SU-DHL-6 (cell line): ENCODE data around the gene KATNBL1.

ENCODE experiments used
- H2AFZ ChIP-seq: fragments of 200-600 bp; sonication (generic); 2 replicates; pipeline ENCODE4 v1.6.1; 2014; ENCODE audit warnings: low read depth, mild to moderate bottlenecking, moderate library complexity, mixed read lengths, antibody characterized with exemption, low read length; ENCODE audit not compliant: severe bottlenecking
- H3F3A ChIP-seq: fragments of 200-600 bp; shearing (Covaris generic); 2 replicates; pipeline ENCODE4 v1.6.0; 2016; ENCODE audit warnings: antibody characterized with exemption, mild to moderate bottlenecking; ENCODE audit not compliant: insufficient read depth
- H3K27ac ChIP-seq: fragments of 200-600 bp; sonication (generic); 2 replicates; pipeline ENCODE4 v1.5.1; 2016; ENCODE audit warnings: low read depth, mild to moderate bottlenecking, low read length, moderate library complexity, mixed read lengths
- H3K27me3 ChIP-seq: fragments of 200-600 bp; sonication (generic), shearing (Covaris generic); 2 replicates; pipeline ENCODE4 v1.6.0; 2014; ENCODE audit warnings: mild to moderate bottlenecking, low read length
- H3K36me3 ChIP-seq: fragments of 200-600 bp; sonication (generic); 2 replicates; pipeline ENCODE4 v1.6.1; 2014; ENCODE audit warnings: mild to moderate bottlenecking, low read length, mixed read lengths
- H3K4me2 ChIP-seq: fragments of 300-600, 200-600 bp; shearing (Covaris generic), sonication (generic); 2 replicates; pipeline ENCODE4 v1.6.0; 2014; ENCODE audit warnings: low read length, low read depth, mild to moderate bottlenecking; ENCODE audit not compliant: poor library complexity, severe bottlenecking
- H3K4me3 ChIP-seq: fragments of 200-600 bp; sonication (generic); 2 replicates; pipeline ENCODE4 v1.5.1; 2014; ENCODE audit warnings: antibody characterized with exemption, low read length, mild to moderate bottlenecking, mixed read lengths; ENCODE audit not compliant: insufficient read depth, poor library complexity, severe bottlenecking
- H3K79me2 ChIP-seq: fragments of 200-600 bp; sonication (generic); 2 replicates; pipeline ENCODE4 v1.6.1; 2014; ENCODE audit warnings: mild to moderate bottlenecking, low read length, moderate library complexity; ENCODE audit not compliant: insufficient read depth
- H3K9ac ChIP-seq: fragments of 200-600 bp; sonication (generic); 2 replicates; pipeline ENCODE4 v1.7.0; 2014; ENCODE audit warnings: mild to moderate bottlenecking, low read length
- H3K9me2 ChIP-seq: fragments of 200-600 bp; sonication (generic); replicated peaks from 2 replicates; pipeline ENCODE4 v1.6.1; 2014; ENCODE audit warnings: low read length; ENCODE audit not compliant: insufficient read depth
- H3K9me3 ChIP-seq: fragments of 200-600 bp; sonication (generic); 2 replicates; pipeline ENCODE4 v1.6.1; 2014; ENCODE audit warnings: low read length, mixed read lengths; ENCODE audit not compliant: insufficient read depth
- H4K20me1 ChIP-seq: fragments of 200-600 bp; sonication (generic); 2 replicates; pipeline ENCODE4 v1.6.1; 2014; ENCODE audit warnings: low read depth, mild to moderate bottlenecking, antibody characterized with exemption, low read length, moderate library complexity, mixed read lengths
- EZH2phosphoT487 ChIP-seq: fragments of 200-600 bp; sonication (generic), shearing (Covaris generic); conservative IDR thresholded peaks from 2 replicates; pipeline ENCODE4 v1.6.1; 2018; ENCODE audit warnings: mild to moderate bottlenecking, antibody characterized with exemption, low read length, moderate library complexity, mixed read lengths
- TF ChIP-seq, protein P1 (sequence below): fragments of 200-600 bp; sonication (generic); IDR thresholded peaks from one replicate; pipeline ENCODE4 v1.5.1; 2017; ENCODE audit warnings: antibody characterized with exemption, mild to moderate bottlenecking, low read length, moderate library complexity; ENCODE audit not compliant: insufficient read depth, poor library complexity, severe bottlenecking

Gene KATNBL1

DNA sequence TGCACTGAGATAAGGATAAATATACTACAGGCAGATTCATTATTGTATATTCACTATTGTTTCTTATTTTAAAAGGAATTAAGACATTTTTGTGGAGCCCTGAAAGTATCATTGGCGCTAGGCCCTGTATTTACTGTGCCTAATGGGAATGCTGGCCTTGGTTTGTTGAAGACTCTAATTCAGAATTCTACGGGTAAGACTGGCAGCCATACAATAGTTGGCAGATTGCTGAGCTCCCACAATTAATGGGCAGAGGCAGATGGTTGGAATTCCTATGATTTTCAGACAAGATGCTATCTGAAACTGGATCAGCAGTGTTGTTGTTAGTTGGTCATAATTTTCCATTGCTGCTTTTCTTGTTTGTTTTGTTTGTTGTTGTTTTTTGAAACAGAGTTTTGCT lies 93.3 kb downstream of the KATNBL1 start:
- Histone ChIP-seq H3K36me3 (no peaks in the 10 kb centered on the region), H3F3A (no peaks in the 10 kb centered on the region), H2AFZ (no peak overlapping the region), H4K20me1 (no peaks in the 10 kb centered on the region), H3K9ac (no peak overlapping the region), H3K4me2 (no peak overlapping the region), H3K4me3 (no peak overlapping the region), H3K9me3 (no peaks in the 10 kb centered on the region), H3K27ac (no peak overlapping the region), H3K9me2 (no peaks in the 10 kb centered on the region), H3K27me3 (no peaks in the 10 kb centered on the region), H3K79me2 (no peaks in the 10 kb centered on the region)
- TF ChIP-seq, protein P1, sequence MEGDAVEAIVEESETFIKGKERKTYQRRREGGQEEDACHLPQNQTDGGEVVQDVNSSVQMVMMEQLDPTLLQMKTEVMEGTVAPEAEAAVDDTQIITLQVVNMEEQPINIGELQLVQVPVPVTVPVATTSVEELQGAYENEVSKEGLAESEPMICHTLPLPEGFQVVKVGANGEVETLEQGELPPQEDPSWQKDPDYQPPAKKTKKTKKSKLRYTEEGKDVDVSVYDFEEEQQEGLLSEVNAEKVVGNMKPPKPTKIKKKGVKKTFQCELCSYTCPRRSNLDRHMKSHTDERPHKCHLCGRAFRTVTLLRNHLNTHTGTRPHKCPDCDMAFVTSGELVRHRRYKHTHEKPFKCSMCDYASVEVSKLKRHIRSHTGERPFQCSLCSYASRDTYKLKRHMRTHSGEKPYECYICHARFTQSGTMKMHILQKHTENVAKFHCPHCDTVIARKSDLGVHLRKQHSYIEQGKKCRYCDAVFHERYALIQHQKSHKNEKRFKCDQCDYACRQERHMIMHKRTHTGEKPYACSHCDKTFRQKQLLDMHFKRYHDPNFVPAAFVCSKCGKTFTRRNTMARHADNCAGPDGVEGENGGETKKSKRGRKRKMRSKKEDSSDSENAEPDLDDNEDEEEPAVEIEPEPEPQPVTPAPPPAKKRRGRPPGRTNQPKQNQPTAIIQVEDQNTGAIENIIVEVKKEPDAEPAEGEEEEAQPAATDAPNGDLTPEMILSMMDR = no peak

DNA sequence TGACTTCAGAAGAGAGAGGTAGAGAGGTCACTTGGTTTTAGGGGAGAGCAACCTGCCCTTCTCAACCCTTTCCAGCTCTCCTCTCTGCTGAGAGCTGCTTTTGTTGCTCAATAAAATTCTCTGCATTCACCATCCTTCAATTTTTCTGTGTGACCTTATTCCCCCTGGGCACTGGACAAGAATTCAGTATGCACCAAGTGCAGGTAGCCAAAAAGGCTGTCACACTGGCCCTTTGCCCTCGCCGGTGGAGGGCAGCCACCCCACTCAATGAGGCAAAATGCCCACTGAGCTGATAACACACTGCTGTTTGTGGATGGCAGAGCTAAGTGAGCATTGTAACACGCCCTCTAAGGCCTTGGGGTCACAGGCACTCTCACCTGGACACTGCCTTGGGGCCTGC lies 95.2 kb downstream of the KATNBL1 start:
- no peaks in the 10 kb centered on the region for H3K27me3 ChIP-seq
- no peaks in the 10 kb centered on the region for H3K79me2 ChIP-seq
- H3K4me2 ChIP-seq = no peak overlapping the region
- no peaks in the 10 kb centered on the region for H3K9me3 ChIP-seq
- H3F3A ChIP-seq = no peaks in the 10 kb centered on the region
- H4K20me1 ChIP-seq = no peaks in the 10 kb centered on the region
- no peak overlapping the region for H2AFZ ChIP-seq
- no peak overlapping the region for H3K27ac ChIP-seq
- no peaks in the 10 kb centered on the region for H3K9me2 ChIP-seq
- H3K36me3 ChIP-seq = no peaks in the 10 kb centered on the region
- TF ChIP-seq, protein P1 = no peak
- TF ChIP-seq EZH2phosphoT487 = no peak
- no peak overlapping the region for H3K4me3 ChIP-seq
- no peak overlapping the region for H3K9ac ChIP-seq

DNA sequence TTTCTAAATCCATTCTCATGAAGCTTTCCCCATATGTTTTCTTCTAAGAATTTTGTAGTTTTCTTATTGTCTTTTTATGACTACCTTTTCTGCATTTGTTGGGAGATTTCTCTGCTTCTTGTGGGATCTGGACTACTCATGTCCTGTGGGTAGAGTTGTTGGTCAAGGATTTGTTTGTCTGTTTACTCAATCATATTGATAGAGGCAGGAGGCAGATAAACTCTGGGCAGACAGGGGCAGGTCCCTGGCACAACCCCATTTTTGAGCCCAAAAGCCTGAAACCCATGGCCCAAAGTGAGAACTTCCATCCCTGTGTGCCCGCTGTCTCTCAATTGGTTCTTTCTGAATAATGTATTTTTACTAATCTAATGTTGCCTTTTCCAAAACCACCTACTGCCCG lies 95.7 kb downstream of the KATNBL1 start:
- Histone ChIP-seq H3K4me2 (no peak overlapping the region), H4K20me1 (no peaks in the 10 kb centered on the region), H3K9ac (no peak overlapping the region), H3K27ac (no peak overlapping the region), H3K4me3 (no peak overlapping the region), H3K27me3 (no peaks in the 10 kb centered on the region), H3K9me3 (no peaks in the 10 kb centered on the region), H3F3A (no peaks in the 10 kb centered on the region), H3K79me2 (no peaks in the 10 kb centered on the region), H2AFZ (no peak overlapping the region), H3K36me3 (no peaks in the 10 kb centered on the region), H3K9me2 (no peaks in the 10 kb centered on the region)
- no peak for TF ChIP-seq EZH2phosphoT487
- TF ChIP-seq, protein P1 = no peak

DNA sequence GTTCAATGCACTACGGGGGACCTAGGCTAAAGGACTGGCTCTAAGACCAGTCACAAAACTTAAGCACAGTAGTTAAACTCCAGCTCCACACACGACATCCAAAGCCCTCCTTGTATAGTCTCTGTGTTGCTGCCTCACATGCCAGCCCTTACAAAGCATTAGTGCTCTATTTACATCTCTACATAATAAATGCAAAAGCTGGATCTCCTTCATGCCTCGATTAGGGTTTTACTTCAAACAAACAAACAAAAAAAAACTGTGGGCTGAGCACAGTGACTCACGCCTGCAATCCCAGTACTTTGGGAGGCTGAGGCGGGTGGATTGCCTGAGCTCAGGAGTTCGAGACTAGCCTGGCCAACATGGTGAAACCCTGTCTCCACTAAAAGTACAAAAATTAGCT lies 98.4 kb downstream of the KATNBL1 start:
- Histone ChIP-seq H4K20me1 (no peaks in the 10 kb centered on the region), H3F3A (no peaks in the 10 kb centered on the region), H3K4me3 (no peak overlapping the region), H3K27ac (no peak overlapping the region), H3K4me2 (no peak overlapping the region), H3K27me3 (no peaks in the 10 kb centered on the region), H3K36me3 (no peaks in the 10 kb centered on the region), H3K9me2 (no peaks in the 10 kb centered on the region), H3K9ac (no peak overlapping the region), H3K9me3 (no peaks in the 10 kb centered on the region), H3K79me2 (no peaks in the 10 kb centered on the region), H2AFZ (no peak overlapping the region)
- TF ChIP-seq, protein P1 = no peak
- TF ChIP-seq EZH2phosphoT487 = no peak
